Measurements from ENCODE around the gene APOL3. TPM values are rescaled to one million over a fixed set of nuclear protein-coding genes. Genes with fewer than 3 reads are reported as not detected.
"Not testable (repeated sequence)": the region's sequence is repeated elsewhere in the genome, so short reads cannot be mapped to it uniquely, and the experiment has no call there.

APOL3 gene
- total RNA-seq, 1 donor from 2014 or later = 26.9 TPM

GRCh38 chr22:36193577-36193976 lies 33.0 kb upstream of the APOL3 start:
- DNase-seq (ENCODE audit: low spot score) = peak; percentile 73
- peak; percentile 74 for ATAC-seq

- ATAC-seq = no peak
Observed at GRCh38 chr22:36193171-36193570, 32.6 kb upstream of the APOL3 start.

GRCh38 chr22:36192542-36192941 lies 32.0 kb upstream of the APOL3 start:
- DNase-seq (ENCODE audit: low spot score) (no peak), ATAC-seq (no peak)

More at GRCh38 chr22:36193171-36193570, 32.6 kb upstream of the APOL3 start:
- DNase-seq (ENCODE audit: low spot score) = no peak

GRCh38 chr22:36191106-36191836 lies 30.7 kb upstream of the APOL3 start:
- peak; percentile 59 for ATAC-seq
- peak; percentile 55 for DNase-seq (ENCODE audit: low spot score)

- ATAC-seq = peak; percentile 20
- DNase-seq (ENCODE audit: low spot score) = not testable (repeated sequence)
Observed at GRCh38 chr22:36187862-36188261, 27.3 kb upstream of the APOL3 start.

- peak; percentile 54 for ATAC-seq
- DNase-seq (ENCODE audit: low spot score) = peak; percentile 40
Observed at GRCh38 chr22:36185828-36186624, 25.5 kb upstream of the APOL3 start.

- ATAC-seq = no peak
- DNase-seq (ENCODE audit: low spot score) = peak; percentile 45
Observed at GRCh38 chr22:36184433-36185025, 24.0 kb upstream of the APOL3 start.

GRCh38 chr22:36183446-36183845 lies 22.9 kb upstream of the APOL3 start:
- ATAC-seq = no peak
- peak; percentile 32 for DNase-seq (ENCODE audit: low spot score)

- ATAC-seq = no peak
- peak; percentile 22 for DNase-seq (ENCODE audit: low spot score)
Observed at GRCh38 chr22:36182857-36183256, 22.3 kb upstream of the APOL3 start.

GRCh38 chr22:36182056-36182455 lies 21.5 kb upstream of the APOL3 start:
- DNase-seq (ENCODE audit: low spot score) (peak; percentile 10), ATAC-seq (no peak)

- DNase-seq (ENCODE audit: low spot score) (no peak), ATAC-seq (no peak)
Observed at GRCh38 chr22:36180928-36181327, 20.4 kb upstream of the APOL3 start.

GRCh38 chr22:36180038-36180880 lies 19.7 kb upstream of the APOL3 start:
- peak; percentile 82 for DNase-seq (ENCODE audit: low spot score)

GRCh38 chr22:36177160-36177559 lies 16.6 kb upstream of the APOL3 start:
- DNase-seq (ENCODE audit: low spot score) = no peak
- ATAC-seq = no peak

More at GRCh38 chr22:36180038-36180880, 19.7 kb upstream of the APOL3 start:
- peak; percentile 97 for ATAC-seq

- ATAC-seq (no peak), DNase-seq (ENCODE audit: low spot score) (no peak)
Observed at GRCh38 chr22:36175892-36176291, 15.3 kb upstream of the APOL3 start.

GRCh38 chr22:36171941-36172340 lies 11.4 kb upstream of the APOL3 start:
- DNase-seq (ENCODE audit: low spot score) (no peak), ATAC-seq (no peak)

GRCh38 chr22:36166518-36167220 lies 6.1 kb upstream of the APOL3 start:
- peak; percentile 73 for ATAC-seq
- DNase-seq (ENCODE audit: low spot score) = peak; percentile 89

GRCh38 chr22:36166086-36166485 lies 5.5 kb upstream of the APOL3 start:
- DNase-seq (ENCODE audit: low spot score) (no peak), ATAC-seq (peak; percentile 52)

GRCh38 chr22:36165141-36165540 lies 4.6 kb upstream of the APOL3 start:
- no peak for DNase-seq (ENCODE audit: low spot score)
- peak; percentile 30 for ATAC-seq

GRCh38 chr22:36164621-36165020 lies 4.1 kb upstream of the APOL3 start:
- peak; percentile 1 for ATAC-seq
- no peak for DNase-seq (ENCODE audit: low spot score)

- DNase-seq (ENCODE audit: low spot score) (no peak), ATAC-seq (peak; percentile 52)
Observed at GRCh38 chr22:36163497-36163896, 2.9 kb upstream of the APOL3 start.

Measured in left lobe of liver (tissue), 2 donors.